Measurements from ENCODE around the gene ANXA2. TPM values are rescaled to one million over a fixed set of nuclear protein-coding genes. Genes with fewer than 3 reads are reported as not detected.

ANXA2 gene
- 3,136 and 3,138 TPM in 2 replicates for total RNA-seq

DNA sequence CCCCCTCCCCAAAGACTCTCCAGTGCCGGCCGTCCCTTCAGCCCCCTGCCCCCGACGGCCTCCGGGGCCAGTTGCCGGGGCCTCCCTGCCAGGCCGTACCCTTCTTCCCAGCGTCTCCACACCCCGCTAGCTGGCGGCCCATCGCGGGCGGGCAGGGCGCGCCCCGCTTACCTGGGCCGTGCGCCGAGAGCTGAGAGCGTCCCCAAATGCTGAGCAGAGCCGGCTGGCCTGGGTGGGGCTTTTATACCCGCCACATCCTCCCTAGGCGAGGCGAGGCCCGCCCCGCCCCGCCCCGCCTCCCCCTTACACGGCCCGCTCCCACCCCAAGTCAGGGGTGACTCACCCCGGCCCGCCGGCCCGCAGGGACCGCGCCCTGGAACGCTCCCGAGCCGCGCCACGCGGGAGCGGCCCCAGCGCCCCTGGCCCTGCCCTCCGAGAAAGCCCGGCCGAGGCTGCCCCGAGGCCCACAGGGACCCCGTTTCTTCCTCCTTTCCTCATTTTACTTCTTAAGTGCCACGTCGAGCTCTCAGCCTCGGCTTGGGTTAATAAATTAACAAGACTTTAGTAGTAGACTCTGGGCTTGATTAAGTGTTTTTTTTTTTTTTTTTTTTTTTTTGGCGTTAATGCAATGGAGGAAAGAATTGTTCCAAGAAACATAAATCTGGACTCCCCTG lies at the start of gene ANXA2:
ANXA2 (minus strand) TSS at position 215 of the 674 bp plus-strand sequence. CDS start 11,911 bp downstream, outside the sequence.

Small RNA genes lying within 50 kb of the gene (small RNA-seq; reads per million reads assigned to genes)
- gene AC087385.3 = not detected

Other genes with a start within 250 kb of the ANXA2 start
- 42.3 and 52.9 TPM in 2 replicates for gene ICE2, start 81.2 kb upstream of the ANXA2 start, total RNA-seq